ENCODE measurements around the gene KCNQ1. TPM values are rescaled to one million over a fixed set of nuclear protein-coding genes. Genes with fewer than 3 reads are reported as not detected.

KCNQ1 gene
- total and polyA plus RNA-seq, 2 experiments from 2014 or later, result 0.45 to 0.87 TPM

GRCh38 chr11:2475136-2475918 is 30.5 kb downstream of the KCNQ1 start:
- Histone ChIP-seq H2AFZ (no peak overlapping the region), H3K27me3 (ENCODE audit: insufficient read depth) (peaks cover 47% of the 10 kb centered on the region), H3K4me3 (no peak overlapping the region), H3K79me2 (replicated peaks; ENCODE audit: insufficient read depth) (no peaks in the 10 kb centered on the region), H3F3A (replicated peaks; ENCODE audit: low read depth) (no peaks in the 10 kb centered on the region), H3K36me3 (ENCODE audit: insufficient read depth) (no peaks in the 10 kb centered on the region), H3K27ac (ENCODE audit: low read depth) (no peak overlapping the region), H3K9me2 (ENCODE audit: insufficient read depth) (no peaks in the 10 kb centered on the region), H3K4me1 (ENCODE audit: insufficient read depth) (no peaks in the 10 kb centered on the region), H4K20me1 (replicated peaks; ENCODE audit: insufficient read depth) (no peaks in the 10 kb centered on the region), H3K4me2 (no peak overlapping the region)
- Mint-ChIP-seq H3K9me3 (peaks cover 32% of the 10 kb centered on the region), H3K27me3 (ENCODE audit: insufficient read depth, low read depth, poor library complexity) (peaks cover 49% of the 10 kb centered on the region), H3K4me3 (no peak overlapping the region), H3K36me3 (ENCODE audit: low read depth) (peaks cover 8% of the 10 kb centered on the region), H3K4me1 (no peaks in the 10 kb centered on the region), H3K27ac (no peak overlapping the region)
- DNase-seq (ENCODE audit: low spot score), result no peak
- no peak for ATAC-seq
- no peak for TF ChIP-seq EZH2phosphoT487 (IDR thresholded peaks at IDR 0.05; ENCODE audit: unreplicated experiment)
- no peak for TF ChIP-seq POLR2AphosphoS5 (IDR thresholded peaks at IDR 0.05; ENCODE audit: low read depth)
- TF ChIP-seq ETS1 (IDR thresholded peaks at IDR 0.05), result no peak
- TF ChIP-seq ZNF462 (CRISPR knock-in tag; IDR thresholded peaks at IDR 0.05), result no peak
- no peak for TF ChIP-seq CREB1 (CRISPR knock-in tag; IDR thresholded peaks at IDR 0.05; ENCODE audit: low read depth)
- no peak for TF ChIP-seq JUNB (IDR thresholded peaks at IDR 0.05; ENCODE audit: unreplicated experiment)
- TF ChIP-seq NANOG (IDR thresholded peaks at IDR 0.05; ENCODE audit: borderline replicate concordance), result no peak
- TF ChIP-seq EZH2 (IDR thresholded peaks at IDR 0.05; ENCODE audit: low read depth, unreplicated experiment), result no peak
- TF ChIP-seq STAT1 (IDR thresholded peaks at IDR 0.05; ENCODE audit: unreplicated experiment), result no peak
- no peak for TF ChIP-seq ZNF331 (CRISPR knock-in tag; IDR thresholded peaks at IDR 0.05; ENCODE audit: low read depth)
- TF ChIP-seq REST (IDR thresholded peaks at IDR 0.05; ENCODE audit: unreplicated experiment), result no peak
- no peak for TF ChIP-seq CTCF (conservative IDR thresholded peaks at IDR 0.05; ENCODE audit: low read depth in 2 of 2)
- no peak for TF ChIP-seq ZNF114 (CRISPR knock-in tag; IDR thresholded peaks at IDR 0.05)

Data from GM23338 (cell line).